Vagina (tissue), 2 donors: ENCODE measurements around the gene CDH15.

ENCODE experiments used
- CTCF ChIP-seq, 3 experiments: fragments of 450-650 bp in 2 of 3; fragments of 200-600 bp in 1 of 3; sonication (generic) in 1 of 3; IDR thresholded peaks; one replicate each; pipeline ENCODE4 v1.5.1; 2017 to 2019; ENCODE audit warnings: antibody characterized with exemption in 3 of 3, mild to moderate bottlenecking in 2 of 3, moderate library complexity in 2 of 3
- POLR2A ChIP-seq, 2 donors: fragments of 450-650 bp; IDR thresholded peaks; one replicate each; pipeline ENCODE4 v1.6.1; 2017; ENCODE audit warnings: antibody characterized with exemption in 2 of 2, mild to moderate bottlenecking in 2 of 2, moderate library complexity in 2 of 2
- POLR2AphosphoS5 ChIP-seq, 2 donors: sonication (generic); formaldehyde crosslinking; IDR thresholded peaks; one replicate each; pipeline ENCODE4 v1.9.0; 2017; ENCODE audit warnings: antibody characterized with exemption in 2 of 2, mild to moderate bottlenecking in 2 of 2, low read depth in 1 of 2; ENCODE audit not compliant: insufficient read depth in 1 of 2

DNA sequence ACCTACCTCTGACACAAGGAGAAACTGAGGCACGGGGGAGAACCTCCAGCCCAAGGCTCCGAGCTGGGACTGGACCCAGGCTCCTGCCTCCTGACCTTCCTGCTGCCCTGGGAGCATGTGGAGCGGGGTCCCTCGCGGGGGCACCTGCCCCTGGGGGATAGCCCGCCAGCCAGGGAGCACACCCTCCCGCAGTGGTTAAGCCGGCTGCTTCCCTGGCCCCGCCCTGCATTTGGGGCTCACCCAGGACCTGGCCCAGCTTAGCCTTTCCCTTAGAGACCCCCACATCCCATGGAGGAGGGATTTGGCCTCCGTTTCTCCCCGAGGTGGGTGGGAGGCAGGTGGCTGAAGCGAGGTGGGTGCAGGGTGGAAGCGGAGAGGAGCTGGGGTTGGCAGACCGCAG, 1.8 kb upstream of the CDH15 start:
- TF ChIP-seq CTCF (IDR thresholded peaks at IDR 0.05) = no peak
- TF ChIP-seq POLR2AphosphoS5 (IDR thresholded peaks at IDR 0.05; ENCODE audit: insufficient read depth in 1 of 2, low read depth in 1 of 2) = no peak
- TF ChIP-seq POLR2A (IDR thresholded peaks at IDR 0.05) = no peak
